SK-N-MC (cell line): ENCODE data around the gene PAPPA2.

Experiments used
- DNase-seq: peaks from one replicate; pipeline ENCODE4 v3.0.0-alpha.2; 2011; ENCODE audit warnings: low read depth, low spot score
- H3K27ac ChIP-seq: fragments of 200-600 bp; sonication (generic); 2 replicates; pipeline ENCODE4 v1.5.1; 2016; ENCODE audit warnings: mixed run types
- H3K36me3 ChIP-seq: fragments of 200-600 bp; sonication (generic); 2 replicates; pipeline ENCODE4 v1.6.1; 2017; ENCODE audit warnings: antibody characterized with exemption, low read length, mixed read lengths; ENCODE audit not compliant: insufficient read depth
- H3K4me3 ChIP-seq: fragments of 200-600 bp; sonication (generic); 2 replicates; pipeline ENCODE4 v1.5.1; 2016
- H3K9ac ChIP-seq: fragments of 200-600 bp; sonication (generic); 2 replicates; pipeline ENCODE4 v1.8.0; 2017; ENCODE audit warnings: mixed run types, mixed read lengths; ENCODE audit not compliant: insufficient read length
- H3K9me3 ChIP-seq: fragments of 200-600 bp; sonication (generic); 2 replicates; pipeline ENCODE4 v1.6.1; 2017; ENCODE audit warnings: low read depth, mild to moderate bottlenecking, antibody characterized with exemption, low read length, moderate library complexity, mixed read lengths
- EZH2 ChIP-seq: fragments of 200-600 bp; sonication (generic); IDR thresholded peaks from one replicate; pipeline ENCODE4 v1.6.1; 2017; ENCODE audit warnings: antibody characterized with exemption
- FOXP2 ChIP-seq: optimal IDR thresholded peaks from 2 replicates; pipeline ENCODE3; 2011; ENCODE audit warnings: mild to moderate bottlenecking, moderate library complexity; ENCODE audit not compliant: insufficient read depth; ENCODE audit errors: extremely low read length, control extremely low read depth
- POLR2AphosphoS5 ChIP-seq: IDR thresholded peaks from 2 replicates; pipeline ENCODE4 v1.6.1; 2012; ENCODE audit warnings: mild to moderate bottlenecking, low read depth, low read length, borderline replicate concordance

Gene PAPPA2

GRCh38 chr1:176670853-176671252, 207.9 kb downstream of the PAPPA2 start:
- Histone ChIP-seq H3K36me3 (no peaks in the 10 kb centered on the region), H3K9ac (no peak overlapping the region), H3K27ac (no peak overlapping the region), H3K9me3 (no peaks in the 10 kb centered on the region), H3K4me3 (no peak overlapping the region)
- no peak for DNase-seq
- TF ChIP-seq POLR2AphosphoS5: no peak
- TF ChIP-seq EZH2: no peak
- TF ChIP-seq FOXP2: no peak

- Histone ChIP-seq H3K4me3 (no peak overlapping the region), H3K9ac (no peak overlapping the region), H3K27ac (no peak overlapping the region), H3K36me3 (no peaks in the 10 kb centered on the region), H3K9me3 (no peaks in the 10 kb centered on the region)
- DNase-seq: no peak
- TF ChIP-seq FOXP2: no peak
- TF ChIP-seq EZH2: no peak
Observed at GRCh38 chr1:176682830-176683535, 220.0 kb downstream of the PAPPA2 start.

- Histone ChIP-seq H3K27ac (no peak overlapping the region), H3K9ac (no peak overlapping the region), H3K9me3 (no peaks in the 10 kb centered on the region), H3K4me3 (no peak overlapping the region), H3K36me3 (no peaks in the 10 kb centered on the region)
- TF ChIP-seq FOXP2 (no peak), EZH2 (no peak), POLR2AphosphoS5 (no peak)
- DNase-seq: no peak
Observed at GRCh38 chr1:176691251-176692228, 228.6 kb downstream of the PAPPA2 start.

- H3K36me3 ChIP-seq: no peaks in the 10 kb centered on the region
- no peaks in the 10 kb centered on the region for H3K9me3 ChIP-seq
- no peak for TF ChIP-seq EZH2
- TF ChIP-seq POLR2AphosphoS5: no peak
- no peak for TF ChIP-seq FOXP2
- no peak overlapping the region for H3K4me3 ChIP-seq
- no peak for DNase-seq
- H3K27ac ChIP-seq: no peak overlapping the region
- no peak overlapping the region for H3K9ac ChIP-seq
Observed at GRCh38 chr1:176692431-176692830, 229.5 kb downstream of the PAPPA2 start.

- no peak for DNase-seq
- Histone ChIP-seq H3K4me3 (no peak overlapping the region), H3K9me3 (no peaks in the 10 kb centered on the region), H3K9ac (no peak overlapping the region), H3K27ac (no peak overlapping the region), H3K36me3 (no peaks in the 10 kb centered on the region)
- TF ChIP-seq FOXP2 (no peak), POLR2AphosphoS5 (no peak), EZH2 (no peak)
Observed at GRCh38 chr1:176692988-176693696, 230.2 kb downstream of the PAPPA2 start.

GRCh38 chr1:176693697-176694329, 230.8 kb downstream of the PAPPA2 start:
- Histone ChIP-seq H3K9ac (no peak overlapping the region), H3K36me3 (no peaks in the 10 kb centered on the region), H3K4me3 (no peak overlapping the region), H3K9me3 (no peaks in the 10 kb centered on the region), H3K27ac (no peak overlapping the region)
- TF ChIP-seq POLR2AphosphoS5 (no peak), EZH2 (no peak), FOXP2 (no peak)
- DNase-seq: no peak

- no peaks in the 10 kb centered on the region for H3K9me3 ChIP-seq
Observed at GRCh38 chr1:176694713-176695112, 231.7 kb downstream of the PAPPA2 start.

More at GRCh38 chr1:176694713-176695112, 231.7 kb downstream of the PAPPA2 start:
- no peaks in the 10 kb centered on the region for H3K36me3 ChIP-seq
- no peak overlapping the region for H3K27ac ChIP-seq
- TF ChIP-seq FOXP2 (no peak), POLR2AphosphoS5 (no peak), EZH2 (no peak)
- H3K9ac ChIP-seq: no peak overlapping the region
- DNase-seq: no peak
- no peak overlapping the region for H3K4me3 ChIP-seq
